HG02610 (cell line): ENCODE data around the gene SNRNP70.
"Not testable (repeated sequence)": the region's sequence is repeated elsewhere in the genome, so short reads cannot be mapped to it uniquely, and the experiment has no call there.

ENCODE experiments used
- ATAC-seq: cut with Tn5 transposase; IDR thresholded peaks from one replicate; pipeline ENCODE4 v1.9.1; 2021; ENCODE audit warnings: mild to moderate bottlenecking, moderate library complexity; ENCODE audit not compliant: unreplicated experiment

The SNRNP70 gene

DNA sequence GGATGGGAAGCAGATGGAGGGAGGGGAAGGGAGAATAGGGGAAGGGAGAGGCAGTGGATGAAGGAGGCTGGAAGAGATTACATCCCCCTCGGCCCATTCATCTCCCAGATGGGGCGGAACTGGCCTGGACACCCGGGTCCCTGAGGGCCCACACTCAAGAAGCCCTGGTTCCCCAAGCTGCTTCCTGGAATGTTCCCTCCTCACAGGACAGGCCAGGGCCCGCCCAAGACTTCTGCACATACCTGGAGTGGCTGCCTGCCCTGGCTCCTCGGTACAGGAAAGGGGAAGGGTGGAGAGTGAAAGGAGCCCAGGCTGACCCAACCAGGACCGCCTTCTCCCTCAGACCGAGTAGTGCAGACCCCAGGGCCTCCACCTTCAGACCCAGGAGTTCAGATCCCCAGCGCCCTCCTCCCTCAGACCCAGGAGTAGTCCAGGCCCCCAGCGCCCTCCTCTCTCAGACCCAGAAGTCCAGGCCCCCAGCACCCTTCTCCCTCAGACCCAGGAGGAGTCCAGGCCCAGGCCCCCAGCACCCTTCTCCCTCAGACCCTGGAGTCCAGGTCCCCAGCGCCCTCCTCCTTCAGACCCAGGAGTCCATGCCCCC lies 21.1 kb upstream of the SNRNP70 start:
- no peak for ATAC-seq

DNA sequence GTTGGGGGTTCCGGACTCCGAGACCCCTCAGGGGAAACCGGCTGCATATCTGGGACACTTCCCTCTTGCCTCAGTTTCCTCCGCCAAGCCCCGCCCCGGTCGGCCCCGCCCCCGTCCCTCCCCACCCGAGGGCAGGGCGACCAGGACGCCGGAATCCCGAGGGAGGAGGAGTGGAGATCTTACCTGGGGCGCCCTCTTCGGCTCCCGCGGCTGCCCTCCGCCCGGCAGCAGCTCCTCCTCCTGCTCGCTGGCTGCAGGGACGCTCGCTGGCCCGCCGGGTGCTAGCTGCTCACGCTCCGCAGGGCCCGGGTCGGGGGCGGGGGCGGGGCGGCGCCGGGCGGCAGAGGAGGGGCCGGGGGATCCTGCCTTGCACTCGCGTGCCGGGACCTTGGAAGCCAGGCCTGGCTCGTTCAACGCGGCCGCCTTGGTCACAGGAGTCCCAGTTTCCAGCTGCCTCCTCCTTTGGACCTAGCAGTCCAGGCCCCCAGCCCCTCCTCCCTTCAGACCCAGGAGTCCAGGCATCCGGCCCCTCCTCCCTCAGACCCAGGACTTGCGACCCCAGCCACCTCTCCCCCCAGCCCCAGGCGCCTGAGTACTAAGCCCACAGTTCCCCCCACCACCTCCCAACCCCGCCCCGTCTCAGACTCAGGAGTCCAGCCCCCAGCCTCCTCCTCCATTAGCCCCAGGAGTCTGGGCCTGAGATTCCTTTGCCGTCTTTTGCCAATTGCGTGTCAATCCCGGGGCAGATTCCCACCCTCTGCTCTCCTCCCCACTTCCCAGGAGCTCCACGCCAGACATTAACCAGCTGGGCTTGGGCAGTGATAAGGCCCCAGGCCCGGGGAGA lies 20.3 kb upstream of the SNRNP70 start, which contains the start of gene NTF4:
Gene NTF4 (minus strand): TSS at position 51 of the 844 bp plus-strand sequence. CDS start 2,821 bp downstream, outside the sequence.
- no peak for ATAC-seq

DNA sequence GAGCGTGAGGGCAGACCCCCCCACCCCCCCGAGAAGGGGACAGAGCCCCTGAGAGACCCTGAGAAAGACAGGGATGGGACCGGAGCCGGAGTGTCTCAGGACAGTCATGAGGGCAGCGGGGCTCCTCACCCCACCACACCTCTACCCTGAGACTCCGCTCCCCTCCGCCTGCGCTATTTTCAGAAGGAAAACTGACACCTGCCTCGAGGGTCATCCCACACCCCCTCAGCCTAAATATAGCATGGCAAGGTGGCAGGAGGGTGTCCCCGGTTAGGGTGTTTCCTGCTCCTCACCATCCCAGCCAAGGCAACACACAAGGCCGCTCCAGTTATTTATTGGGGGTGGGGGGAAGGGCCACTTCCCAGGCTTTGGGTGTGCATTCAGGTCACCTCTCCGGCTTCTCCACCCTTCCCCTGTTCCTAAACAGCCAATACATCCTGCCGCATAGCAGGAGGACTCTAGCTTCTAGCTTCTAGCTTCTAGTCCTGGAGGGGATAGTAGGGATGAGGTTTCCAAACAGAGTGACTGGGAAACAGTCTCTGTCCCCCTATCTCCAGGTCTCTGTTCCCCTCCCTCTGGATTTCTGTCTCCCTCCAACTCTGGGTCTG lies 19.2 kb upstream of the SNRNP70 start:
- ATAC-seq = no peak

- ATAC-seq = no peak
Measured at GRCh38 chr19:49067554-49067953, 17.7 kb upstream of the SNRNP70 start.

DNA sequence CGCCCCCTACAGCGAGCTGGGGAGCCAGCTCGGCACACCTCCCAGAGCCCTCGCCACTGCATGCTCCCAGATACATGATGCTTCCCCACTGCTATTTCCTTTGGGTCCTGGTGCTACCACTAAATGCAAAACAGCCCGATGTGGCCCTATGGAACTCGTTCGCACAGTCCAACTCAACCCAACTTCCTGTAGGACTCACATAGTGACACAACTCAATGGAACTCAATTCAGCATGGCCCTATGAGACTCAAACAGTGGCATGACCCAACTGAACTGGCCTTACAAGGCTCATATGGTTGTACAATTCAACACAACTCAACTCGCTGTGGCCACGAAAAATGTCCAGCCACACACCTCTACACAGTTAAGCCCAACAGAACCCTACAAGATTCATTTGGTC lies 16.2 kb upstream of the SNRNP70 start:
- no peak for ATAC-seq

DNA sequence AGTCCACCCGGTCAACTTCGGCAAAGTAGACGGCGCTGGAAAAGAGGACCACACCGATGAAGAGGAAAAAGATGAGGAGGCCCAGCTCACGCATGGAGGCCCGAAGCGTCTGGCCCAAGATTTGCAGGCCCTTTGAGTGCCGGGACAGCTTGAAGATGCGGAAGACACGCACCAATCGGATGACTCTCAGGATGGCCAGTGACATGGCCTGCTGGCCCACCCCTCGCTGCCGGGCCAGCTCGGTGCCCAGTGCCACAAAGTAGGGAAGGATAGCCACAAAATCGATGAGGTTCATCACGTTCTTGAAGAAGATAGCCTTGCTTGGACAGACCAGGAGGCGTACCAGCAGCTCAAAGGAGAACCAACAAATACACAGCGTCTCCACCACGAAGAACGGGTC lies 14.8 kb upstream of the SNRNP70 start:
- ATAC-seq = no peak

GRCh38 chr19:49071860-49072547 lies 13.2 kb upstream of the SNRNP70 start:
- ATAC-seq = no peak

- ATAC-seq = no peak
Measured at GRCh38 chr19:49073514-49074378, 11.5 kb upstream of the SNRNP70 start.

DNA sequence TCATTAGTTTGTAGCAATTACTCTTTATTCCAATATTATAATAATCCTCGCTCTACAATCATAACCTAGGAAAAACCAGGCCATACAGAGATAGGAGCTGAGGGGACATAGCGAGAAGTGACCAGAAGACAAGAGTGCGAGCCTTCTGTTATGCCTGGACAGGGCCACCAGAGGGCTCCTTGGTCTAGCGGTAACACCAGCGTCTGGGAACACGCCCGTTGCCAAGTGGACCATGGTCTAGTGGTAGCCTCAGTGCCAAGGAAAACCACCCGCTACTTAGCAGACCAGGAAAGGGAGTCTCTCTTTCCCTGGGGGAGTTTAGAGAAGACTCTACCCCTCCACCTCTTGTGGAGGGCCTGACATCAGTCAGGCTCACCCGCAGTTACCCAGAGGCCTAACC lies 10.4 kb upstream of the SNRNP70 start:
- not testable (repeated sequence) for ATAC-seq

DNA sequence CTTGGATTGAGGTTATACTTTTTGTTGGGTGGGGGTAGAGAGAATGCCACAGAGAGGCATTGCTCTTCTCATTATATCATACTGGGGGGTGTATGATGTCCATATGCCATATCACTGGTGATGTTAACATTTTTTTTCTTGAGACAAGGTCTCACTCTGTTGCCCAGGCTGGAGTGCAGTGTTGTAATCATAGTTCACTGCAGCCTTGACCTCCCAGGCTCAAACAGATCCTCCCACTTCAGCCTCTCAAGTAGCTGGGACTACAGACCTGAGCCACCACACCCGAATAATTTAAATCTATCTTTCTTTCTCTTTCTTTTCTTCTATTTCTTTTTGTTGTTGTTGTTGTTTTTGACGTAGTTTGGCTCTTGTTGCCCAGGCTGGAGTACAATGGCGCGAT lies 4.9 kb upstream of the SNRNP70 start:
- ATAC-seq = no peak

- ATAC-seq = no peak
Measured at GRCh38 chr19:49081273-49081672, 4.0 kb upstream of the SNRNP70 start.

DNA sequence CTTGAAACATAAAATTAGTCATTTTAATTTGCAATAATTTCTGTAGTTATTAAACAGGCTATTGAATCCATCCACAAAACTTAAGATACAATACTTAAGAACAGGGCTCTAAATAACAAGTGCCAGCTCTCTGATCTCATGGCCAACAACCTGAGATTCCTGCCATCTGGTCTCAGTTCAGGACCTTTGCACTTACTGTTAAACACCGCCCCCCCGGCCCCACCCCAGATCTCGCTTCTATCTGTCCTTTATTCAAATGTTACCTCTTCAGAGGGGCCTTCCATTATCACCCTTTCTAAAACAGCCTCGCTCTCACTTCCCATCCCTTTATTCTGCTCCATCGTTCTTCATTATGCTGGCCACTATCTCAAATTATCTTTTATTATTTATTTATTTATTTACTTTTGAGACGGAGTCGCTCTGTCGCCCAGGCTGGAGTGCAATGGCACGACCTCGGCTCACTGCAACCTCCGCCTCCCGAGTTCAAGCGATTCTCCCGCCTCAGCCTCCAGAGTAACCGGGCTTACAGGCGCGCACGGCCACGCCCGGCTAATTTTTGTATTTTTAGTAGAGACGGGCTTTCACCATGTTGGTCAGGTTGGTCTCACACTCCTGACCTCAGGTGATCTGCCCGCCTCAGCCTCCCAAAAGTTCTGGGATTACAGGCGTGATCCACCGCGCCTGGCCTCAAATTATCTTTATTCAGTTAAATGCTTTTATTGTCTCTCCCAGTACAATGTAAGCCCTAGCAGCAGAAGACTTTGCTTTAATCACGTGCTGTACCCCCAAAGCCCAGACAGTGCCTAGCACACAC lies 838 bp upstream of the SNRNP70 start:
- no peak for ATAC-seq

DNA sequence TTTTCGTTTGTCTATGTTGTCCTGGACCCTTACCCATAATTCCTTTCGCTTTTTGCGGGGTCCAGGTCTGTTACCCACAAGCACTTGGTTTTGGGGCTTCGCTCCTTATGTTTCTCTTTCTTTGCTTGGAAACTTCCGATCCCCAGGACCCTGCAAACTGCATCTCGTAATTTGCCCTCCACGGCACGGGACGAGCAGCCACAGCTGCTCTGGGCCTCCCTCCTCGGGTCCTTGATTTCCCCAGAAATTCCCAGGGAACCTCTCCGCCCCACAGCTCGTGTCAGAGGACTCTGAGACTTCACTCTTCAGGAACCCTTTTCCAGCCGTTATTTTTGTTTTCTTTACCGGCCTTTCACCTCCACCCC lies 599 bp downstream of the SNRNP70 start:
- no peak for ATAC-seq

- ATAC-seq = no peak
Measured at GRCh38 chr19:49086296-49086695, 1.0 kb downstream of the SNRNP70 start.

- ATAC-seq = no peak
Measured at GRCh38 chr19:49091391-49092038, 6.3 kb downstream of the SNRNP70 start.

- no peak for ATAC-seq
Measured at GRCh38 chr19:49092686-49093085, 7.4 kb downstream of the SNRNP70 start.

DNA sequence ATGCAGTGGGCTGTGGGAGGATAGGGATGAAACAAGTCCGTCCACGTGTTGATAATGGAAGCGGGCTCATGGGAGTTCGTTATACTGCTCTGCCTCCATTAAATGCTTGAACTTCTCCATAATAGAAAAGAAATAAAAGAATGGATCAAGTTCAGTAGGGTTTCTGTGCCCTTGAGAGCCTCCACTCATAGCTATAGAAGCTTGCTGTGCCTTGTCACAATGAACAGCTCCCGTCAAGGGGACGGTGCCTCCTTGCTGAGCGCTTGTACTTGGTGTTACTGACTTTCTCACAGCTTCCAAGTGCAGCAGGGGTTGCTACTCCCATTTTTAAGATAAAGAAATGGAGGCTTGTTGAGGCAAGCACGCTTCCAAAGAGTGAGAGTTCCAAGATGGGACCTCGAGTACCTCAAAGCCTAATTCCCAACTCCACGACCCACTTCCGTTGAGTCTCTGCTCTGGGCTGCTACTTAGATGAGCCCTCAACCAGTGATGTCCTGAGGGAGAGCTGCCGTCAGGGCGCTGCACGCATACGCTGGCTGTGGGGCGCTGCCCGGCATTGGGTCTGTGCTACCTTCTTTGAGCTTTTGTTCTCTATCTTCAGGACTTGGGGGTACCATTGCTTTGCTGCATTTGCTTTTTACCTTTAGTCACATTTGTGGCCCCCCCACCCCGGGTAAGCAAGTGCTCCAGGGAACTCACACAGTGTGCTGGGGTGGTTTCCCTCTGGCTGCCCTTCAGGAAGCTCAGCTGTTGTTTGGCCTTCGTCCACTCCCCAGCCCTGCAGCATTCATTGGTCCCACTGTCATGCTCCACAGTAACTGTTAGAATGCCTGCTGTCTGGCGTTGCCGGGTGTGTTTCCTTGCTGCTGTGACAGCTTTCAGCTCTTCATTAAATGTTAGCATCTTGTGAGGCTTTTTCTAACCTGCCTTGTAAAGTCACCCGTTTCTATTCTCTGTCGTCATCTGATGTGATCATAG lies 9.5 kb downstream of the SNRNP70 start:
- ATAC-seq = no peak
